ENCODE data around the gene C19orf67.

The C19orf67 gene

GRCh38 chr19:14085309-14085995 is at the start of gene C19orf67:
TSS of gene C19orf67 (minus strand) at chr19:14085783. CDS start at chr19:14085627, 156 bp downstream.
- no peak for DNase-seq (ENCODE audit: low read depth in 1 of 2, low spot score in 1 of 2)

- DNase-seq (ENCODE audit: low read depth in 1 of 2, low spot score in 1 of 2) = no peak
These were observed 49.8 kb upstream of the C19orf67 start for GRCh38 chr19:14135355-14135754.

GRCh38 chr19:14127929-14128509 is 42.4 kb upstream of the C19orf67 start:
- no peak for DNase-seq (ENCODE audit: low read depth in 1 of 2, low spot score in 1 of 2)

GRCh38 chr19:14127176-14127575 is 41.6 kb upstream of the C19orf67 start:
- DNase-seq (ENCODE audit: low read depth in 1 of 2, low spot score in 1 of 2) = no peak

- DNase-seq (ENCODE audit: low read depth in 1 of 2, low spot score in 1 of 2) = no peak
These were observed 37.3 kb upstream of the C19orf67 start for GRCh38 chr19:14122924-14123323.

GRCh38 chr19:14120497-14120780 is 34.9 kb upstream of the C19orf67 start:
- no peak for DNase-seq (ENCODE audit: low read depth in 1 of 2, low spot score in 1 of 2)

- no peak for DNase-seq (ENCODE audit: low read depth in 1 of 2, low spot score in 1 of 2)
These were observed 34.3 kb upstream of the C19orf67 start for GRCh38 chr19:14119644-14120496.

- DNase-seq (ENCODE audit: low read depth in 1 of 2, low spot score in 1 of 2) = no peak
These were observed 33.6 kb upstream of the C19orf67 start for GRCh38 chr19:14119146-14119545.

GRCh38 chr19:14118165-14119051 is 32.8 kb upstream of the C19orf67 start:
- no peak for DNase-seq (ENCODE audit: low read depth in 1 of 2, low spot score in 1 of 2)

- DNase-seq (ENCODE audit: low read depth in 1 of 2, low spot score in 1 of 2) = peak; percentile 95 to 98
These were observed 32.1 kb upstream of the C19orf67 start, which contains the start of gene PRKACA for GRCh38 chr19:14117668-14118164. TSS of gene PRKACA (minus strand) at chr19:14117762. CDS start at chr19:14117547, 215 bp downstream.

GRCh38 chr19:14116918-14117578 is 31.5 kb upstream of the C19orf67 start:
- no peak for DNase-seq (ENCODE audit: low read depth in 1 of 2, low spot score in 1 of 2)

GRCh38 chr19:14116525-14116917 is 30.9 kb upstream of the C19orf67 start:
- no peak for DNase-seq (ENCODE audit: low read depth in 1 of 2, low spot score in 1 of 2)

GRCh38 chr19:14115756-14116155 is 30.2 kb upstream of the C19orf67 start:
- no peak for DNase-seq (ENCODE audit: low read depth in 1 of 2, low spot score in 1 of 2)

- peak in 1 of 2 donors; percentile 39 for DNase-seq (ENCODE audit: low read depth in 1 of 2, low spot score in 1 of 2)
These were observed 29.3 kb upstream of the C19orf67 start for GRCh38 chr19:14114854-14115253.

- no peak for DNase-seq (ENCODE audit: low read depth in 1 of 2, low spot score in 1 of 2)
These were observed 28.9 kb upstream of the C19orf67 start for GRCh38 chr19:14114439-14114838.

GRCh38 chr19:14113762-14114414 is 28.3 kb upstream of the C19orf67 start:
- DNase-seq (ENCODE audit: low read depth in 1 of 2, low spot score in 1 of 2) = peak in 1 of 2 donors; percentile 31

- no peak for DNase-seq (ENCODE audit: low read depth in 1 of 2, low spot score in 1 of 2)
These were observed 27.3 kb upstream of the C19orf67 start for GRCh38 chr19:14112809-14113385.

GRCh38 chr19:14112051-14112808 is 26.6 kb upstream of the C19orf67 start:
- no peak for DNase-seq (ENCODE audit: low read depth in 1 of 2, low spot score in 1 of 2)

GRCh38 chr19:14111486-14111885 is 25.9 kb upstream of the C19orf67 start:
- DNase-seq (ENCODE audit: low read depth in 1 of 2, low spot score in 1 of 2) = no peak

All from stimulated activated CD4-positive, alpha-beta T cell treated with anti-CD3 and anti-CD28 coated beads, Interleukin-15, amount 100 ng/mL, for 1 hour (primary cell).